K562 (cell line): ENCODE measurements around the gene RUNX1. TPM values are rescaled to one million over a fixed set of nuclear protein-coding genes. Genes with fewer than 3 reads are reported as not detected.

Experiments
- ATAC-seq: fragments of 200-7000 bp; cut with Tn5 transposase; 3 replicates; pipeline ENCODE4 v1.9.1; 2020; ENCODE audit warnings: moderate library complexity
- BruUV-seq: library from RNA; stranded (reverse); fragments of 400-500 nt; replicated peaks from 2 replicates; lab custom pipeline; 2021; lab: Mats Ljungman, UMichigan
- CTCF ChIA-PET: fragments of 300-600 bp; formaldehyde crosslinking; extraction: SDS; loops from one replicate; lab custom pipeline; 2021; ENCODE audit warnings: low intra/inter-chr PET ratio; lab: Yijun Ruan, JAX
- POLR2A ChIA-PET: fragments of 300-600, 350-650 bp; sonication (Branson Sonifier 250); formaldehyde crosslinking; extraction: SDS; loops from one replicate; lab custom pipeline; 2021; ENCODE audit warnings: antibody characterized with exemption, inconsistent platforms; lab: Yijun Ruan, JAX
- DNase-seq, 4 experiments: peaks; one replicate each; pipeline versions ENCODE4 v3.0.0 to v3.0.0-alpha.2; 2011 to 2018; ENCODE audit warnings: low spot score in 3 of 4, mixed read lengths in 3 of 4; ENCODE audit errors: extremely low read depth in 1 of 4
- FAIRE-seq: peaks from 2 replicates; lab custom pipeline; 2011; peaks lifted over from hg19 to GRCh38; lab: Jason Lieb, UNC
- H2AFZ ChIP-seq: 2 replicates; pipeline ENCODE4 v1.6.0; 2011; ENCODE audit warnings: low read depth, low read length, control low read depth, inconsistent platforms
- H3K27ac ChIP-seq: fragments of 200-600 bp; 3 replicates; pipeline ENCODE4 v1.8.0; 2011; ENCODE audit warnings: low read depth, mild to moderate bottlenecking, control low read depth, inconsistent platforms, low read length, moderate library complexity, mixed read lengths; ENCODE audit errors: extremely low read depth
- H3K27me3 ChIP-seq, 2 experiments: fragments of 300-600 bp in 1 of 2; 2 replicates in 1 of 2; 3 replicates in 1 of 2; pipeline versions ENCODE4 v1.6.0 to v1.8.0; 2011; ENCODE audit warnings: inconsistent platforms in 2 of 2, low read length in 2 of 2, mild to moderate bottlenecking in 1 of 2, mixed read lengths in 1 of 2, moderate library complexity in 1 of 2; ENCODE audit not compliant: control insufficient read depth in 2 of 2, insufficient read depth in 2 of 2
- H3K36me3 ChIP-seq: fragments of 300-600 bp; 3 replicates; pipeline ENCODE4 v1.8.0; 2011; ENCODE audit warnings: mild to moderate bottlenecking, low read length, inconsistent platforms; ENCODE audit not compliant: control insufficient read depth, insufficient read depth
- H3K4me1 ChIP-seq, 2 experiments: fragments of 200-600 bp in 1 of 2; replicated peaks in 1 of 2; 2 replicates in 1 of 2; 3 replicates in 1 of 2; pipeline versions ENCODE4 v1.5.1 to v1.8.0; 2011; ENCODE audit warnings: inconsistent platforms in 2 of 2, low read length in 2 of 2, mild to moderate bottlenecking in 1 of 2, mixed read lengths in 1 of 2, moderate library complexity in 1 of 2; ENCODE audit not compliant: control insufficient read depth in 2 of 2, insufficient read depth in 2 of 2
- H3K4me2 ChIP-seq: 2 replicates; pipeline ENCODE4 v1.6.1; 2011; ENCODE audit warnings: low read length, control low read depth, inconsistent platforms, mixed read lengths; ENCODE audit not compliant: insufficient read depth
- H3K4me3 ChIP-seq: fragments of 200-600 bp; sonication (generic), shearing (Covaris generic); 2 replicates; pipeline ENCODE4 v1.5.1; 2016; ENCODE audit warnings: control low read depth, inconsistent platforms
- H3K79me2 ChIP-seq: fragments of 200-600 bp; 3 replicates; pipeline ENCODE4 v1.8.0; 2011; ENCODE audit warnings: low read length, inconsistent platforms; ENCODE audit not compliant: control insufficient read depth, insufficient read depth
- H3K9ac ChIP-seq, 2 experiments: 2 replicates each; pipeline versions ENCODE4 v1.6.0 to v1.6.1; 2011; ENCODE audit warnings: low read depth in 2 of 2, low read length in 2 of 2, control low read depth in 1 of 2, inconsistent platforms in 1 of 2, mild to moderate bottlenecking in 1 of 2, mixed read lengths in 1 of 2; ENCODE audit not compliant: insufficient read depth in 1 of 2
- H3K9me1 ChIP-seq: one replicate; pipeline ENCODE4 v1.6.0; 2011; ENCODE audit warnings: inconsistent platforms, mild to moderate bottlenecking, low read length, moderate library complexity; ENCODE audit not compliant: control insufficient read depth, insufficient read depth
- H3K9me3 ChIP-seq: replicated peaks from 2 replicates; pipeline ENCODE4 v1.5.1; 2011; ENCODE audit warnings: low read depth, low read length, inconsistent platforms; ENCODE audit not compliant: control insufficient read depth, insufficient read depth
- H4K20me1 ChIP-seq: replicated peaks from 2 replicates; pipeline ENCODE4 v1.6.1; 2011; ENCODE audit warnings: low read length, inconsistent platforms, mixed read lengths; ENCODE audit not compliant: control insufficient read depth, insufficient read depth
- ATF6 ChIP-seq: sonication (generic); formaldehyde crosslinking; IDR thresholded peaks from 2 replicates; pipeline ENCODE4 v1.4.0; 2020; ENCODE audit warnings: mild to moderate bottlenecking, missing genetic modification reagents
- BRCA1 ChIP-seq, 2 experiments: fragments of 450-650 bp in 1 of 2; sonication (generic) in 1 of 2; formaldehyde crosslinking in 1 of 2; IDR thresholded peaks; 2 replicates each; pipeline versions ENCODE4 v1.5.0 to v1.6.1; 2017 to 2020; ENCODE audit warnings: mild to moderate bottlenecking in 1 of 2, missing genetic modification reagents in 1 of 2
- NR3C1 ChIP-seq: sonication (generic); formaldehyde crosslinking; IDR thresholded peaks from 2 replicates; pipeline ENCODE4 v1.8.1; 2022; ENCODE audit warnings: missing genetic modification reagents
- SREBF2 ChIP-seq: sonication (generic); formaldehyde crosslinking; IDR thresholded peaks from 2 replicates; pipeline ENCODE4 v1.4.0; 2020; ENCODE audit warnings: mild to moderate bottlenecking, missing genetic modification reagents
- TAF1 ChIP-seq: IDR thresholded peaks from 2 replicates; pipeline ENCODE4 v1.6.1; 2011; ENCODE audit warnings: mild to moderate bottlenecking, low read length, moderate library complexity; ENCODE audit not compliant: insufficient read depth, control insufficient read depth, severe bottlenecking; ENCODE audit errors: extremely low read depth
- ZNF444 ChIP-seq: fragments of 250-450 bp; sonication (Bioruptor Pico); IDR thresholded peaks from 2 replicates; pipeline ENCODE4 v1.4.0; 2020; ENCODE audit warnings: mild to moderate bottlenecking, moderate library complexity
- ZNF583 ChIP-seq: fragments of 250-450 bp; sonication (Bioruptor Pico); IDR thresholded peaks from 2 replicates; pipeline ENCODE4 v1.4.0; 2020
- WGBS: fragments of 100-300 bp; shearing (Covaris generic); methylation state at CpG from one replicate; pipeline ENCODE4 v1.1.6; 2016; ENCODE audit warnings: low coverage, mixed read lengths; ENCODE audit not compliant: insufficient coverage; ENCODE audit errors: missing lambda C conversion rate; 5-methylcytosine and 5-hydroxymethylcytosine counted together
- in situ Hi-C: fragments of 300-500 bp; cut with MboI; formaldehyde crosslinking; loops from 4 replicates; pipeline ENCODE4 v1.15.0; 2018; ENCODE audit warnings: inconsistent platforms, mixed read lengths
- intact Hi-C: fragments of 100-400 bp; cut with micrococcal nuclease; formaldehyde crosslinking; loops from 2 replicates; pipeline ENCODE4 v1.14.2; 2022
- polyA plus RNA-seq, 8 experiments: library from polyadenylated mRNA; depleted of rRNA in 4 of 8; stranded (reverse) in 5 of 8; unstranded in 3 of 8; fragments of >200 nt; fragmentation: Nextera tagmentation in 2 of 8; fragmentation: Illumina TruSeq in 1 of 8; extraction: Ambion mirVana in 2 of 8; extraction: Trizol in 1 of 8; gene quantifications; 2 replicates each; pipeline versions ENCODE4 v1.2.1 to v1.2.3, GENCODE V29; 2011 to 2014; ENCODE audit warnings: inconsistent platforms in 1 of 8, missing spikeins in 1 of 8
- total RNA-seq, 7 experiments: library from RNA; depleted of rRNA in 6 of 7; stranded (reverse); fragments of >200 nt in 6 of 7; fragmentation: Illumina TruSeq in 2 of 7; extraction: Trizol in 2 of 7; gene quantifications; 2 replicates each; pipeline versions ENCODE4 v1.2.1 to v1.2.3, GENCODE V29; 2011 to 2021; ENCODE audit warnings: low replicate concordance in 1 of 7

RUNX1 gene
- total and polyA plus RNA-seq, 9 of the 15 experiments (the other 6 are each of a cell fraction or from before 2014, with no cell fraction given): 2.2 to 68.6 (median 17.8) TPM

- Histone ChIP-seq H3K27ac (no peak overlapping the region), H2AFZ (peak overlapping the region; percentile 73), H4K20me1 (no peaks in the 10 kb centered on the region), H3K36me3 (no peaks in the 10 kb centered on the region), H3K4me3 (no peak overlapping the region), H3K79me2 (no peaks in the 10 kb centered on the region), H3K9me3 (no peaks in the 10 kb centered on the region), H3K27me3 (no peaks in the 10 kb centered on the region), H3K9me1 (no peaks in the 10 kb centered on the region), H3K4me2 (no peak overlapping the region), H3K4me1 (peaks cover 6 to 18% of the 10 kb centered on the region in 2 experiments; a peak in 4 of 5 replicates), H3K9ac (no peak overlapping the region; a peak in 1 of 4 replicates)
- no peak for DNase-seq
- 67% methylated on average over 16 of the region's 16 CpGs for WGBS
- BruUV-seq: no TSS peak
- peak; percentile 38 for ATAC-seq
- TF ChIP-seq ZNF444 (CRISPR knock-in tag) (no peak), ZNF583 (CRISPR knock-in tag) (peak; percentile 53; the same call in 1 of the 2 replicates)
- intact Hi-C loops (no loop called here), in situ Hi-C loops (no loop called here)
- ChIA-PET POLR2A (interaction anchor here (1.0 kb wide), 1 partner anchor 12 kb away, joined by 3 read pairs; no protein-coding TSS in a partner anchor), CTCF (no interaction called here)
- no peak for FAIRE-seq
Measured at GRCh38 chr21:34962586-34963222, 86.4 kb downstream of the RUNX1 start.

- Histone ChIP-seq H3K9me1 (no peaks in the 10 kb centered on the region), H4K20me1 (no peaks in the 10 kb centered on the region), H3K9ac (no peak overlapping the region), H3K4me2 (no peak overlapping the region), H3K9me3 (no peaks in the 10 kb centered on the region), H3K36me3 (no peaks in the 10 kb centered on the region), H3K79me2 (no peaks in the 10 kb centered on the region), H3K27ac (no peak overlapping the region), H3K4me1 (peaks cover 6 to 12% of the 10 kb centered on the region in 2 experiments; a peak in 3 of 5 replicates), H3K4me3 (no peak overlapping the region), H2AFZ (no peak overlapping the region), H3K27me3 (no peaks in the 10 kb centered on the region)
- in situ Hi-C loops (no loop called here), intact Hi-C loops (no loop called here)
- CTCF ChIA-PET: no interaction called here
- 48% methylated on average over 2 of the region's 2 CpGs for WGBS
- ATAC-seq (no peak), FAIRE-seq (no peak), DNase-seq (no peak)
- BruUV-seq: no TSS peak
- TF ChIP-seq BRCA1 (IDR thresholded peaks at IDR 0.05): no peak
- no peak for TF ChIP-seq BRCA1 (CRISPR knock-in tag; IDR thresholded peaks at IDR 0.05)
- TF ChIP-seq ATF6: no peak
- no peak for TF ChIP-seq TAF1
- no peak for TF ChIP-seq SREBF2 (CRISPR knock-in tag)
- TF ChIP-seq NR3C1 (CRISPR knock-in tag): no peak
- POLR2A ChIA-PET: interaction anchor here (1.0 kb wide), 1 partner anchor 12 kb away, joined by 3 read pairs; no protein-coding TSS in a partner anchor
Measured at GRCh38 chr21:34962136-34962535, 87.0 kb downstream of the RUNX1 start.
